ENCODE data around the gene TSC22D3. TPM values are rescaled to one million over a fixed set of nuclear protein-coding genes. Genes with fewer than 3 reads are reported as not detected.

The TSC22D3 gene
- total and polyA plus RNA-seq, 2 experiments from 2014 or later: 455 to 647 TPM

GRCh38 chrX:107730991-107731766 is 44.4 kb downstream of the TSC22D3 start:
- H3K27me3 ChIP-seq: no peaks in the 10 kb centered on the region
- no peak overlapping the region for H2AFZ ChIP-seq
- H3K4me1 ChIP-seq (ENCODE audit: insufficient read depth): peaks cover 64% of the 10 kb centered on the region
- 78% methylated on average over 9 of the region's 9 CpGs for WGBS (ENCODE audit: low lambda C conversion rate, missing lambda C conversion rate)
- H3K9me2 ChIP-seq (replicated peaks; ENCODE audit: insufficient read depth): no peaks in the 10 kb centered on the region
- no peaks in the 10 kb centered on the region for H4K20me1 ChIP-seq (ENCODE audit: insufficient read depth, poor library complexity, severe bottlenecking)
- TF ChIP-seq EZH2phosphoT487 (IDR thresholded peaks at IDR 0.05; ENCODE audit: low read depth, severe bottlenecking, unreplicated experiment): no peak
- TF ChIP-seq CTCF (IDR thresholded peaks at IDR 0.05; ENCODE audit: poor library complexity): no peak
- no peak for TF ChIP-seq EZH2 (IDR thresholded peaks at IDR 0.05; ENCODE audit: borderline replicate concordance)
- peak overlapping the region; percentile 25 for H3K4me2 ChIP-seq
- no peaks in the 10 kb centered on the region for H3K9me3 ChIP-seq (ENCODE audit: low read depth)
- H3K4me3 ChIP-seq: no peak overlapping the region
- no peaks in the 10 kb centered on the region for H3K36me3 ChIP-seq (replicated peaks; ENCODE audit: insufficient read depth, low read depth)
- peak overlapping the region; percentile 78 for H3K27ac ChIP-seq
- peaks cover 6% of the 10 kb centered on the region for H3K79me2 ChIP-seq
- no peak for DNase-seq (ENCODE audit: low spot score)

- H3K9me2 ChIP-seq (replicated peaks; ENCODE audit: insufficient read depth): no peaks in the 10 kb centered on the region
- H4K20me1 ChIP-seq (ENCODE audit: insufficient read depth, poor library complexity, severe bottlenecking): no peaks in the 10 kb centered on the region
- TF ChIP-seq EZH2phosphoT487 (IDR thresholded peaks at IDR 0.05; ENCODE audit: low read depth, severe bottlenecking, unreplicated experiment) (no peak), CTCF (IDR thresholded peaks at IDR 0.05; ENCODE audit: poor library complexity) (no peak), EZH2 (IDR thresholded peaks at IDR 0.05; ENCODE audit: borderline replicate concordance) (no peak)
- no peak for DNase-seq (ENCODE audit: low spot score)
- no peaks in the 10 kb centered on the region for H3K27me3 ChIP-seq
- WGBS (ENCODE audit: low lambda C conversion rate, missing lambda C conversion rate): 41% methylated on average over 1 of the region's 1 CpG
- peak overlapping the region; percentile 57 for H3K4me2 ChIP-seq
- no peak overlapping the region for H3K4me3 ChIP-seq
- H3K4me1 ChIP-seq (ENCODE audit: insufficient read depth): peaks cover 72% of the 10 kb centered on the region
- peak overlapping the region; percentile 78 for H3K27ac ChIP-seq
- no peaks in the 10 kb centered on the region for H3K36me3 ChIP-seq (replicated peaks; ENCODE audit: insufficient read depth, low read depth)
- H3K9me3 ChIP-seq (ENCODE audit: low read depth): no peaks in the 10 kb centered on the region
- no peak overlapping the region for H2AFZ ChIP-seq
- peaks cover 4% of the 10 kb centered on the region for H3K79me2 ChIP-seq
Observed at GRCh38 chrX:107730298-107730655, 45.3 kb downstream of the TSC22D3 start.

- H3K27ac ChIP-seq: peak overlapping the region; percentile 78
- TF ChIP-seq EZH2phosphoT487 (IDR thresholded peaks at IDR 0.05; ENCODE audit: low read depth, severe bottlenecking, unreplicated experiment): no peak
- TF ChIP-seq CTCF (IDR thresholded peaks at IDR 0.05; ENCODE audit: poor library complexity): peak; percentile 24
- H4K20me1 ChIP-seq (ENCODE audit: insufficient read depth, poor library complexity, severe bottlenecking): no peaks in the 10 kb centered on the region
- H3K36me3 ChIP-seq (replicated peaks; ENCODE audit: insufficient read depth, low read depth): no peaks in the 10 kb centered on the region
- peak; percentile 67 for DNase-seq (ENCODE audit: low spot score)
- WGBS (ENCODE audit: low lambda C conversion rate, missing lambda C conversion rate): 47% methylated on average over 8 of the region's 8 CpGs
- peaks cover 78% of the 10 kb centered on the region for H3K4me1 ChIP-seq (ENCODE audit: insufficient read depth)
- H2AFZ ChIP-seq: no peak overlapping the region
- H3K79me2 ChIP-seq: peaks cover 4% of the 10 kb centered on the region
- peak overlapping the region; percentile 57 for H3K4me2 ChIP-seq
- H3K27me3 ChIP-seq: no peaks in the 10 kb centered on the region
- no peak overlapping the region for H3K4me3 ChIP-seq
- no peaks in the 10 kb centered on the region for H3K9me2 ChIP-seq (replicated peaks; ENCODE audit: insufficient read depth)
- H3K9me3 ChIP-seq (ENCODE audit: low read depth): no peaks in the 10 kb centered on the region
Observed at GRCh38 chrX:107729558-107730297, 45.9 kb downstream of the TSC22D3 start.

All from hepatocyte (in vitro differentiated cells).